Activated CD4-positive, CD25-positive, alpha-beta regulatory T cell treated with anti-CD3 and anti-CD28 coated beads, Interleukin-2, amount 50 U/mL, for 24 hours (primary cell): ENCODE results near the gene ARFGEF3.
"Not testable (repeated sequence)": the region's sequence is repeated elsewhere in the genome, so short reads cannot be mapped to it uniquely, and the experiment has no call there.

Source experiments
- ATAC-seq, 2 donors: fragments of 150-1000 bp; cut with Tn5 transposase; one replicate each; pipeline ENCODE4 v1.10.0; 2021; ENCODE audit warnings: mild to moderate bottlenecking in 1 of 2, moderate library complexity in 1 of 2

ARFGEF3 gene

DNA sequence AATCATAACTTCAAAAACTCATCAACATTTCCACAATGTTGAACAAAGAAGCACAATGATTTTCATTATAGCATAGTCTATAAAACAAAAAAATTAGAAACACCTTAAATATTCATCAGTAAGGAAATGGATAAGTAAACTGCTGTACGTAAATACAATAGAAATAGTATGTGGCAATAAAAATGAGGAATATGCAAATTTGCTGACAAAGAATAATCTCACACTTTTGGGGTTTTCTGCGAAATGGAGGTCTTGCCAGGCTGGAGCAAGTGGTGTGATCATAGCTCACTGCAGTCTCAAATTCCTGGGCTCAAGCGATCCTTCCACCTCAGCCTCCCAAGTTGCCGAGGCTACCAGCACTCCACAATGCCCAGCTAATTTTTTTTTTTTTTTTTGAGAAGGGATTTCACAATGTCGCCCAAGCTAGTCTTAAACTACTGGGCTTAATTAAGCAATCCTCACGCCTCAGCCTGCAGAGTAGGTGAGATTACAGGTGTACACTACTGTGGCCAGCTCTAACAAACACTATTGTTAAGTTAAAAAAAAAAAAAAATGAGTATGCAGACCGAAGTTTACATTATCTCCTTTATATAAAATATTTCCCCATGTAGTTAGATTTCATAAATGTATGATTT, 157.1 kb downstream of the ARFGEF3 start:
- ATAC-seq, result no peak

DNA sequence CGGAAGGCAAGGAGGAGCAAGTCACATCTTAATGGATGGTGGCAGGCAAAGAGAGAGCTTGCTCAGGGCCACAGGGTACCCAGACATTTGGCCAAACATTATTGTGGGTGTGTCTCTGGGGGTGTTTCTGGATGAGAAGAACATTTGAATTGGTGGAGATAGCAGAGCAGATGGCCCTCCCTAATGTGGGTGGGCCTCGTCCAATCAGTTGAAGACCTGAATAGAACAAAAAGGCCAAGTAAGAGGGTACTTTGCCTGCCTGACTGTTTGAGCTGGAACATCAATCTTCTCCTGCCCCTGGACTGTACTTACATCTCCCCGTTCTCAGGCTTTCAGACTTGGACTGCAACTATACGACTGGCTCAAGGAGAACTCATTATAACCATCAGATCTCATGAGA, 160.2 kb downstream of the ARFGEF3 start:
- no peak for ATAC-seq

DNA sequence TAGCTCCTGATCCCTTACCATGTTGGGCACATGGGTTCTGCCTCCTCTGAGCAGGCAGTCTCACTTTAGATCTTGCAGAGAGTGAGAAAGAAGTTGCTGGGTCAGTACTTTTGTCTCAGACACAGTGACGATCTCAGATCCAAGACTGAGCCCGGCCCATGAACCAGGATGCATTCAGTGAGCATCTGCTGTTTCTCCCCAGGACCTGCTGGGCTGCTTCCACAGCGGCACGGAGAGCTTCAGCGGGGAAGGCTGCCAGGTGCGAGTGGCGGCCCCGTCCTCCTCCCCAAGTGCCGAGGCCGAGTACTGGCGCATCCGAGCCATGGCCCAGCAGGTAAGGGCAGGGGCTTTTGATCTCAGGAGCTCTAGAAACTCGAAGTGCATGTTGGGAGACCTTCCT, 162.1 kb downstream of the ARFGEF3 start:
- ATAC-seq, result no peak

DNA sequence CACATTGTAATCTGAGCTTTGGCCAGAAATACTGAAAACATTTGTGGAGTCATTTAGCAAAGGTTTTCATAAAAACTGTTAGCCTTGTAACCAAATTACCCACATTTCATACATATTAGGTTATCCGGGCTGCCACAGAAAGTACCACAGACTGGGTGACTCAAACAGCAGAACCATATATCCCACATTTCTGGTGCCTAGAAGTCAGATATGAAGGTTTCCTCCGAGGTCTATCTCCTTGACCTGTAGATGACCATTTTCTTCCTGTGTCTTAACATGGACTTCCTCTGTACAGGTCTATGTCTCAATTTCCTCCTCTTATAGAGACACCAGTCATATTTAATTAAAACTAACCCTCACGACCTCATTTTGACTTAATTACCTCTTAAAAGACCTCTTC, 166.5 kb downstream of the ARFGEF3 start:
- ATAC-seq, result no peak

DNA sequence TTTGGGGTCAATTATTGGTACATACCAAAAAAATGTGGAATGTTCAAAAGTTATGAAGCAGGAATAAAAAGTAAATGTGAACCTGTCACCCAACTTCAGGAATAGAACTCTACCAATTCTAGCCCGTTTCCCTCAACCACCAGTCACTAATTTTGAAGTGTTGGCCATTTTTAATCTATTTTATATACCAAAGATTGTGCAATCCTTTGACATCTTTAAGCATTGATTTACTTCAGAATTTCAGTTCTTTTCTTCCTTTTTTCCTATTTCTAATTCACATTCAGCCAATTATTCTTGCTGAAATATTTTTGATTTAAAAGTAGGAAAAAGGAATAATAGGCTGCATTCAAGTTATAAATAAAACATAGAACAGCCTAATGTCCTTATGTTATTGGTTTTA, 169.0 kb downstream of the ARFGEF3 start:
- no peak for ATAC-seq

DNA sequence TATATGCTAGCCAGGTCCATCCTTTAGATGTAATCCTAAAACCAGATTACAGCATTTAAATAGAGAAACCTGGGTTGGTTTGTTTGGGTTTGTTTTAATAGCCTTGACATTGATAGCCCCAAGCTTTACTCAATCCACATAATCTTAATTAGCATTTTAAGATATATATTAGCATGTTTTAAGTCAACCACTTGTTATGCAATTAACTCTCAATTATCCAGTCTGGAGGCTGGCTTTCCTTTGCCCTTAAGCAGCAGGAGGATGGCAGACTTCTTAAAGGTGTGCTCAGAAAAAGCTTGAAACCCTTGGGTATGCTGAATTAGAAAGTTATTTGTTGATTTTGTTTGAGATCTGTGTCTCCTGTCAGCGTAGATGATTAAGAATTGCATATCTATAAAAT, 169.7 kb downstream of the ARFGEF3 start:
- no peak for ATAC-seq

DNA sequence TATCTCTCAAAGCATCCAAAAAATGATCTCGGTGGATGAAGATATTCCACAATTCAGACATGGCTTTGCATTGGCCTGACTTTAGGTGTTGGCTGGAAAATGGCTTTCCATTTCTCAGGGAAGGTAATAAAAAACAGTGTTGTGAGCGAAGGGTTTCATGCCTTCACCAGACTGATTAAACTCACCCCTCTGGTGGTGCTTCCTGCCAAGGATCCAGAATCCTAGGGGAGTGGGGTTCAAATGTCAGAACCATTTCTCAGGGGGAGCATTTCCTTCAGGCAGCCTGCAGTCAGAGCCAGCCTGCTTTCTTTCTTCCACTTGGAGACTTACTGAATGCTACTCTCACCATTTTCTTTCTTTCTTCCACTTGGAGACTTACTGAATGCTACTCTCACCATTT, 170.2 kb downstream of the ARFGEF3 start:
- ATAC-seq, result no peak

DNA sequence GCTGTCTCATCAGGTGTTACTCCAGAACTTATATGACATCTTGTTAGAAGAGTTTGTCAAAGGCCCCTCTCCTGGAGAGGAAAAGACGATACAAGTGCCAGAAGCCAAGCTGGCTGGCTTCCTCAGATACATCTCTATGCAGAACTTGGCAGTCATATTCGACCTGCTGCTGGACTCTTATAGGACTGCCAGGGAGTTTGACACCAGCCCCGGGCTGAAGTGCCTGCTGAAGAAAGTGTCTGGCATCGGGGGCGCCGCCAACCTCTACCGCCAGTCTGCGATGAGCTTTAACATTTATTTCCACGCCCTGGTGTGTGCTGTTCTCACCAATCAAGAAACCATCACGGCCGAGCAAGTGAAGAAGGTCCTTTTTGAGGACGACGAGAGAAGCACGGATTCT, 172.3 kb downstream of the ARFGEF3 start:
- ATAC-seq, result no peak

DNA sequence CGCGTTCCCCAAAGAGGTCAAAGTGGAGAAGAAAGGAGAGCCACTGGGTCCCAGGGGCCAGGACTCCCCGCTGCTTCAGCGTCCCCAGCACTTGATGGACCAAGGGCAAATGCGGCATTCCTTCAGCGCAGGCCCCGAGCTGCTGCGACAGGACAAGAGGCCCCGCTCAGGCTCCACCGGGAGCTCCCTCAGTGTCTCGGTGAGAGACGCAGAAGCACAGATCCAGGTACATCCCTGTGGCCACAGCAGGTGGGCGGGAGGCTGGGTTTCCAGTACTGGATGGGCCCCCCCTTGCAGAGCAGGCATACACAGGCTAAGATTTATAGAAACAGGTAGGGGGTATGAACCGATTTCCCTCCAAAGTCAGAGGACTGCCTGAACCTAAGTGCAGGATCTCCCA, 173.2 kb downstream of the ARFGEF3 start:
- ATAC-seq, result no peak

DNA sequence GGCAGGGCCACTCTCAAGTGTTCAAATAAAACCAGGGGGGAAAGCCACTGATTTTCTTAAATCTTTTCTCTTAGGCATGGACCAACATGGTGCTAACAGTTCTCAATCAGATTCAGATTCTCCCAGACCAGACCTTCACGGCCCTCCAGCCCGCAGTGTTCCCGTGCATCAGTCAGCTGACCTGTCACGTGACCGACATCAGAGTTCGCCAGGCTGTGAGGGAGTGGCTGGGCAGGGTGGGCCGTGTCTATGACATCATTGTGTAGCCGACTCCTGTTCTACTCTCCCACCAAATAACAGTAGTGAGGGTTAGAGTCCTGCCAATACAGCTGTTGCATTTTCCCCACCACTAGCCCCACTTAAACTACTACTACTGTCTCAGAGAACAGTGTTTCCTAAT, 174.5 kb downstream of the ARFGEF3 start:
- ATAC-seq, result no peak

DNA sequence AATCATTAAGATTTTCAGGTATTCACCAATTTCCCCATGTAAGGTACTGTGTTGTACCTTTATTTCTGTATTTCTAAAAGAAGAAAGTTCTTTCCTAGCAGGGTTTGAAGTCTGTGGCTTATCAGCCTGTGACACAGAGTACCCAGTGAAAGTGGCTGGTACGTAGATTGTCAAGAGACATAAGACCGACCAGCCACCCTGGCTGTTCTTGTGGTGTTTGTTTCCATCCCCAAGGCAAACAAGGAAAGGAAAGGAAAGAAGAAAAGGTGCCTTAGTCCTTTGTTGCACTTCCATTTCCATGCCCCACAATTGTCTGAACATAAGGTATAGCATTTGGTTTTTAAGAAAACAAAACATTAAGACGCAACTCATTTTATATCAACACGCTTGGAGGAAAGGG, 175.3 kb downstream of the ARFGEF3 start:
- ATAC-seq, result no peak

DNA sequence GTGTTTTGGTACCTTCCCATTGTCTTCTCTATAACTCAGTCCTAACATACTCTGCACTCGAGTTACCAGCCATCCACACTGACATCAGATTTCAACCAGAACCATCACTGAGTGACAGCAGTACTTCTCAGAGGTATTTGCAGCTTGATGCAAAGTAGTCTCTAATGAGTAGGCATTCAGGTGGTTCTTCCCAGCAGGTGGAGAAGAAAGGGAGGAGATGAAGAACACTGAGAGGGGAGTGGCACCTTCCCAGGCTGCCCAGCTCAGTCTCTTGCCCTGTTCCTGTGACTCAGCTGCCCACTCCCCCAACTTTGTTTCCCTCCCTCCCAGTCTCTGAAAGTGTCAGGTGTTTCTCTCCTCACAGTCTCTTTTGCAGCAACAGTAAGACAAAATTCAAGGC, 177.3 kb downstream of the ARFGEF3 start:
- ATAC-seq, result no peak

DNA sequence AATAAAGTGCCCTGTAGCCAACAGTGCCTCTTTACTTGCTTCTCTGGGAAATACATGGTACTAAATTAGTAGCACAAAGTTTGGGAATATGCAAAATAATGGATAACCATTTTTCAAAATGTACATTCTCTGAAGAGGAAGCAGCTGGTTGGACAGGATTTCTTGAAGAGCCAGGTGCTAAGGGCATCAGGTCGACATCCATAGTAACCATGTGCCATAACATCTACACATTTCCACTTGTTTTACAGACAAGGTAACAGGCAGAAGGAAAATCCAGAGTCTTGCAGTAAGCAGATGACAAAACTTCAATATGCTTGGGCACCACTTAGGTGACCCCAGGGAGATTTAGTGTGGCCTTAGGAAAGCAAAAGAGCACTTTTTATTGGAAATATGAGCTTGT, 179.4 kb downstream of the ARFGEF3 start:
- no peak for ATAC-seq

DNA sequence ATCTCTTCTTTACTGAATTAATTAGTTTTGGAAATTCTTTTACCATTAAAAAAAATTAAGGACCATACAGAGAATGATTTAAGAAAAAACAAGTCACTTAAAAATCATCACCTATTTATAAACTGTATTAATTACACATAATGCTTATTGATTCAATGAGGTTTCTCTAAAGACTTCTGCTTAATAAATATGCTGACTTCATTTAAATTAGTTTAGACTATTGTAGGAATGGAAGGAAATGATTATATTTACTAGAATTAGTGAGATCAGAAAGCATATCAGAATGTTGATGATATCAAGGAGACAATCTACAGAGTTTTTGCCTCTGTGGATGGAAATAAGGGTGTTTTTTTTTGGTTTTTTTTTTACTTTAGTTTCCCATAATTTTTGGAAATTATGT, 181.4 kb downstream of the ARFGEF3 start:
- no peak for ATAC-seq

DNA sequence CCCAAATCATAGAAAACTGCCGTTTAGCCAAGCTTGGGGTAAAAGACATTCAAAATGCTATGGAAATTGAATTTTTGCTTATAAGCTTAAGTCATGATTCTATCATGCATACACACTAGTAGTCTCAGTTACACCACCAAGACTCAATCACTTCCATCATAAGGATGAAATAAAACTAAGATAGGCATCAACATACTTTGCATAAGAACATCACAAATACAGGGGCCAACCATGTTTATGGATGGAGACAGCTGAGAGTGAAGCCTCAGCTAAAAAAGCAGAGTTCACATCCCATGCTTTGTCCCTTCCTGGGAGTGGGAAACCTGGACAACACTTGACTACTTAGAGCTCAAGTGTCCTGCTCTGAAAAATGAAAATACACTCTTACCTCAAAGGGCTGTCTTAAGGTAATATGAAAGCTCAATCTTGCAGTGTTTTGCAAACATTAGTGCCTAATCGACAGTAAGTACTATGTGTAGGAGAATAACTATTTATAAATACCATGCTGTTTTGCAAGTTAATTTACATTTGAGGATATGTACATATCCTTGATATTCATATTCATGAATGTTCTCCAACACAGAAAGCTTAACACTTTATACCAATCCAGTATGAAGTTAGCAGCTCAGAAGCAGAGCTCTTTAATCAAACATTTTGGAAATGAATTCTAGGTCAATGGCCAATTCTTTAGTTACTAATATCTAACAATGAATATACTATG, 184.0 kb downstream of the ARFGEF3 start:
- no peak for ATAC-seq

DNA sequence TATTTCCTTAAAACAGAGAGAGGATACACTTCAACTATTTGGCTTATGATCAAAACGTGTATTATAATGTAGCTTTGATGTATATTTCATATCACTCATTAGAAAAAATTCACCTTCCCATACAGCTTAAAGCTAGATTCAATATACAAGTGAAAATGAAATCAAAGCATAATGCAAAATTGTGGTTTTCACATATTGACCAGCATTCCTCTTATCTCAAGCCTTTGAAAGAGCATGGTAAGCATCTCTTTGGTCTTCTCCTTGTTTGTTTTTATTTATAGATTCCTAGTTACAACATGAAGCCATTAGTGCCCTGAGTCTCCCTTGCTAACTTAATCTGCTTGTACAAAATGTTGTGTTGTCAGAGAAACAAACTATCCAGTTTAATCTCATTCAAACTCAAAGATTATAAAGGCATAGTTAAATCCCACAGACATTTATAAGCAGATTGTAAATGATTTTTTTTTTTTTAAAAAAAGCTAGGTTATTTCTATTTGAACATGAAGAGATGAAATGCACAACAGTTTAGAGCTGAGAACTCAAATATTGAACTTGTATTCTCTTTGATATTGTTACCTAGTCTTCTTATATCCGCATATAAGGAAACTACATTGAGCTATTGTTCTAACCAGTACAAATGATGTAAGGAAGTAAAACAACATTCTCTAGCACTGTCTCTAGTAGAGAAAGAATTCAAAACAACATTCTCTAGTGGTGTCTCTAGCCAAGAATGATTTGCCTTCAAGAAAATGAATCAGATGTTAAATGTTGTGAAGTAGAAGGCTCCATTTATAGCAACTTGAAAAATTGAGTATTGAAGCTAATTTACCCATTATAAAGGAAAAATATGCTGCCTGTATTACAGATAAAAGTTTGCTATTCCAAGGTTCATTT, 184.8 kb downstream of the ARFGEF3 start:
- no peak for ATAC-seq

DNA sequence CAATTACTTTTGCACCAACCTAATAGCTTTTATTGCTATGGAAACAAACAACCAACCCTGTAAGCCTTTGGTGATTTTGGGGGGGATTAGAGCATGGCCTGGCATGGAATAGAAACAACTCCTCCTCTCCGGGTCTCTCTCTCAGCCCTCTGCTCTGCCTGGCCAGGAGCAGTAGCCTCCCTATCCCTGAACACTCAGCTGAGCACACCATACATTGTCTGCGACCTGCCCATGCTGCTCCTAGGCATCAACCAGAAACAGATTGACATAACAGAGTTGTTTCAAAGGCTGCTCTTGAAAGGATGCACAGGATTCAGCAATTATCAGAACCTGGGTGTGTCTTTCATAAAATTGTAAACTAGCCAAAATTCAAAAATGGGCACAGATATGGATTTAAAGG, 186.1 kb downstream of the ARFGEF3 start:
- no peak for ATAC-seq

DNA sequence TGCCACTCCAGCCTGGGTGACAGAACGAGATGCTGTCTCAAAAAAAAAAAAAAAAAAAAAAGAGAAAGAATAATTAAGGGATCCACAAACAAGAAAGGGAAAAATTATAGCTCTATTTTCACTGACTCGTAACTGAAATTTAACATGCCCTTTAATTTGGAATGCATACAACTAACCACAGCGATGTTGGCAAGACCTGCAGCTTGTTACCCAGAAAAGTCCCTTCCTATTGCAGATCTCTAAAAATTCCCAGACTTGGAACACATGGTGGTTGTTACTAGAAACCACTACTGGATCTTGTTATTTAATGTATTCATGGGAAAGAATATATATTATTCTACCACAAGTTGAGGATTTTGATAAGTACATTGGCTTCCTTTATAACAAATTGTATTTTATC, 188.2 kb downstream of the ARFGEF3 start:
- no peak for ATAC-seq

DNA sequence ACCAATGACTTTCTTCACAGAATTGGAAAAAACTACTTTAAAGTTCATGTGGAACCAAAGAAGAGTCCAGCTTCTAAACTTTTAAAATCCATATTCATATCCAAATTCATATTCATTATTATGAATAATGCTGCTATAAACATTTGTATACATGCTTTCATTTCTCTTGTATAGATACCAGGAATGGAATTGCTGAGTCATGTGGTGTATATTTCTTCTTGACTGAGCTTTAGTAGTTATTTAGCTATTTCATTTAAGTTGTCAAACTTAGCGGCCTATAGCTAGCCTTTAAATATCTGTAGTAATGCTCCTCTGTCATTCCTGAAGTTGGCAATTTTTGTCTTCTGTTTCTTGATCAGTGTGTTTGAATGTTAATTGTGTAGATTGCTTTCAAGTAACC, 196.2 kb downstream of the ARFGEF3 start:
- ATAC-seq, result no peak

DNA sequence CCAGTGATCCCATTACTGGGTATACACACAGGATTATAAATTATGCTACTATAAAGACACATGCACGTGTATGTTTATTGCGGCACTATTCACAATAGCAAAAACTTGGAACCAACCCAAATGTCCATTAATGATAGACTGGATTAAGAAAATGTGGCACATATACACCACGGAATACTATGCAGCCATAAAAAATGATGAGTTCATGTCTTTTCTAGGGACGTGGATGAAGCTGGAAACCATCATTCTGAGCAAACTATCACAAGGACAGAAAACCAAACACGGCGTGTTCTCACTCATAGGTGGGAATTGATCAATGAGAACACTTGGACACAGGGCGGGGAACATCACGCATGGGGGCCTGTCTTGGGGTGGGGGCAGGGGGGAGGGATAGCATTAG, 206.9 kb downstream of the ARFGEF3 start:
- ATAC-seq, result not testable (repeated sequence)

DNA sequence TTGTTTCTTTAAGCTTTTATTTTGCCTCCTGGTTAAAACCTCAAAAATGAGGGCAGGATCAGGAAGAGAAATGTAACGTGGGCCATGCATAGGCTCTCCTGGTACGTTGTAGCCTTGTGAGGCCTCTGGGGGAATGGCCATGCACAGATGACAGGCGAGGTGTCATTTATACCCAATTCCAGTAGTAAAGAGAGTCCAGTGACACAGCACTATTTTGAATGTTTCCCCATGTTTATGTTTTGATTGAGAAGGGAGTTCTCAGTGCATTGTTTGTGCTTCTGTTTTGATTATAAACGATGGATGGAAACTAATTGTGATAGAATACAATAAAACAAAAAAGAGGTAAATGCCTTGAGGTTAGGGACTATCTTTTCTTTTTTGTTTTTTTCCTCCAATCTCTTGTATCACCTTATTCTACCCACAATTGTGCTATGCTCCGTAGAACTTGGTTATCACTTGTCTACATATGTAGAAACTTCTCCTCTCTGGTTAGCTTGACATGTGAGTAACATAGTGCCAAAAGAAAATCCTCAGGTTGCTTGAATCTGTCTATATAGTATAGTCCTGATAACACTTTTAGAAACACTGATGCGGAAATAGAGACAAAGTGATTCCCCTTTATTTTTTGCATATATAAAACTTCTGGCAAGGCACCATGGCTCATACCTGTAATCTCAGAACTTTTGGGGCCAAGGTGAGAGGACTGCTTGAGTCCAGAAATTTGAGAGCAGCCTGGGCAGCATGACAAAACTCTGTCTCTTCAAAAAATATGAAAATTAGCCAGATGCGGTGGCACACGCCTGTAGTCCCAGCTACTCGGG, 209.1 kb downstream of the ARFGEF3 start:
- no peak for ATAC-seq

DNA sequence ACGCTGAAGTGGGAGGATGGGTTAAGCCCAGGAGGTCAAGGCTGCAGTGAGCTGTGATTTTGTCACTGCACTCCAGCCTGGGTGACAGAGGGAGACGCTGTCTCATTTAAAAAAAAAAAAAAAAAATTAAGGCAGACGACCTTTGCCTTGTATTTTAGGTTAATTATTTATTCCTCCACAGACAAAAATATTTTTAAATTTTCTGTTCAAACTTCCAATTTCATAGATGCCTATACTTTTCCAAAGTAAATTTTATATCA, 209.6 kb downstream of the ARFGEF3 start:
- no peak for ATAC-seq

DNA sequence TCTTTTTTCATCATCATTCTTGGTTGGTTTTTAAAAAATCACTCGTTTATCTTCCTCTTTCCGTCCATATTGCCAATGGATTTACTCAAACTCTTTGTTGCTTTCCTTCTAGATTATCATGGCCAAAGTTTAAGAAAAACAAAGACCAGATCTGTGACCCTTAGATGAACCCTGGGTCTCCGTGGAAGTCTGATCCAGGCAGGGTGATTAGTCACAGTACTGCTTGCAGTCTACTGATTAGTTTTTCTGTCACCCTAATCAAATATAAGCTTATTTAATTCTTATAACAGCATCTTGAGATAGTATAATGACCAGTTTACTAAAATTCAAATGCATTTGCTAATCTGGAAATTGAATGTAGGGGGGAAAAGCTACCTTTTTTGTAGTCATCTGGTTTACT, 210.0 kb downstream of the ARFGEF3 start:
- ATAC-seq, result no peak
